ENCODE measurements around the gene PRELP.

- TF ChIP-seq CTCF (IDR thresholded peaks at IDR 0.05) (no peak), POLR2AphosphoS5 (IDR thresholded peaks at IDR 0.05; ENCODE audit: low read depth, low read length) (no peak), TCF7L2 (IDR thresholded peaks at IDR 0.05; ENCODE audit: low read depth, low read length) (no peak), REST (IDR thresholded peaks at IDR 0.05; ENCODE audit: insufficient read depth in 1 of 2, low read depth in 2 of 2, low read length in 1 of 2) (no peak)
Measured at GRCh38 chr1:203497269-203497777, 21.7 kb downstream of the PRELP start.
